NCI-H345 treated with DMSO at 0.1 percent for 48 hours (cell line): ENCODE data around the gene C17orf113.

ENCODE experiments used
- DNase-seq: peaks from one replicate; lab custom pipeline; 2025; ENCODE audit not compliant: unreplicated experiment; lab: John Stamatoyannopoulos, UW

The C17orf113 gene

DNA sequence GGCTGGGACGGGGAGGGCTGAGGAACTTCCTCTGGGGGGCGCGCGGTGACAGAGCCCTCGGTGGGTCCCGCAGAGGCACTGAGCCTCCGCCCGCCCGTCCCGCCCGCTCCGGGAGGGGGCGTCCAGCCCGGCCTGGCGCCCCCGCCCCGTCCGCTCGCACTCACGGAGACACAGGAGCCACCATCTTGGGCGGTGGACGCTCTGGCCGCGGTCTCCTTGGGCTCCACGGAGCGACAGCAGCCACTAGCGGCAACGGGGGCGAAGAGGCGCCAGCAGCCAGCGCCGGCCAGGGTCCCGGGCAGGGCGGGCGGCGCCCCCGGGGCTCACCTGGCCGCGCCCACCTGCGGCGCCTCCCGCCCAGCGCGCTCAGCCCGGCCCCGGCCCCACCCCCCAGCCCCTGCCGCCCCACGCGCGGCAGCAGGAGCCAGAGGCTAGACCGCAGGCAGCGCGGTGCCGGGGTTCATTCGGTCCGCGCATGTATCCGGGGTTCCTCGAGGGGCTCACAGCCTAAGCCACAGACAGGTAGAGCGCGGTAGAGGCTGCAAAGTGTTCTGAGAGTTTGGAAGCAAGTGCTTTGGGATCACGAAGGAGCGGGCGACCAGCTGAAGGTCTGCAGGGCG is at the start of gene C17orf113:
C17orf113 (minus strand) TSS at position 209 of the 620 bp plus-strand sequence. CDS start 7,225 bp downstream, outside the sequence.
- DNase-seq = peak; percentile 30

DNA sequence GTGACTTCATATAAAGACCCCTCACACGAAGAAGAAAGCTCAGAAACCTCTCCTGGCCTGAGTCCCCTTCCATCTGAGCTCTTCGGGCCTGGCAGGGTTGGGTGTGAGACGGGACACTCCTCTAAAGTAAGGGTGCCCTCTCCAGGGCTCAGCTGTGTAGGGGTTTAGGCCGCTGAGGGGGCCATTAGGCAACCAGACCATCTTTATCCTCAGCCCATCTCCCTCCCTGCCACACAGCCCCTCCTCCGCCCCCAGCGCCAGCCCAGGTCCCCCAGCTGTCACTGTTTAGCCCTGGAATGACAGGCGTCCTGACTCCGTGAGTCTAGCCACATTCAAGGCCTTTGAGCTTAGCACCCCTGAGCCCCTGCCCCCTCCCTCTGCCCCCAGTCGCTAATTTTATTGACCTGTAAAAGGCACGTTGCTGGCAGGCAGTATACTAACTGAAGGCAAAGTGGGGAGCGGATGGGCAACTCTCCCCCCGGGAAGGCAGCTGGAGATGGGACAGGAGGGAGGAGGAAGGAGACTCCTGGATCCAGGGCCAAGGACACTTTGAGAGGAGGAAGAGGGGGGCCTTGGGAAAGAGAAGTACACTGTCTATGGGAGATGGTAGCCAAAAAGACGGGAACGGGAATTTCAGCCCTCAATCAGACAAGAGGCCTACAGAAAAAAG is 48.5 kb upstream of the C17orf113 start:
- DNase-seq = no peak

DNA sequence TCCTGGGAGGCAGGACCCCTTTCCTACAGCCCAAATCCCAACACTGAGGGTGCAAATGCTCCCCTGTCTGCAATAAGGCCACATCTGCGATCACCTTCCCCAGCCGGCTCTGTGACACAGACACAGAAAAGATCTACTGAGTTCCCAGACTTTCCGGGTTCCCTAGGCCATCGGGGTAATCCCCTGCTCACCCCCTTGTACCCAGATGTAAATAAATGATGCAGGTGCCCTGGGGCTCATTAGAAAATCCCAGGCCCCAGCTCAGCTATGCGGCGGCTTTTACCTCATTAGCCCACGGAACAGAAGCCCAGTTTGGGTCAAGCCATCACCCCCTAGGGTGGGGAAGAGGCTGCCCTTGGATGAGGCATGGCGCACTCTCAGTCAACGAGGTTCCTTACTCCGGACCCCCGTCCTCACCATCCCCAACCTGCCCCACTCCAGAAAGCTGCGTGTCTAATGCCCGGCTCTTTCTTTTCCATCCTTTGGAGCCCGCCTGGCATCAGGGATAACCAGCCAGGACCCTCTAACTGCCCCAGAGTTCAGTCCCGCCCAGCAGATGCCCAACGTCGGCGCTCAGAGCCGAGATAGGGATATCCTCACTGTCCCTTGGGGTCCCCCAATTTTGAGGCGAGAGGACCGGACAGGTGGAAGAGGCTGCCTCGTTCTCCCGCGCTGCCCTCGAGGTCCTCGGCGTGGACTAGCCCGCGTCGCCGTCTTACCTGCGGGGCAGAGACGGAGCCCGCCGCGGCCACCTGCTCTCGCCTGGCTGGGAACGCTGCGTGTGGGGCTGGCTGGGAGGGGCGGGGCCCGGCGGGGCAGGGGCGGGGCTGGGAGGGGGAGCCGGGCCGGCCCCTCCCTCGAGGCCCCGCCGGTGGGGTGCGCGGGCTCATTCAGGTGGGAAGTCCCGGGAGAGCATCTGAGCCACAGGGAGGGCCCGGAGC is 47.6 kb upstream of the C17orf113 start, which contains the start of gene ZNF385C:
ZNF385C (minus strand) TSS at position 783 of the 941 bp plus-strand sequence. CDS start 35,417 bp downstream, outside the sequence.
- DNase-seq = no peak

DNA sequence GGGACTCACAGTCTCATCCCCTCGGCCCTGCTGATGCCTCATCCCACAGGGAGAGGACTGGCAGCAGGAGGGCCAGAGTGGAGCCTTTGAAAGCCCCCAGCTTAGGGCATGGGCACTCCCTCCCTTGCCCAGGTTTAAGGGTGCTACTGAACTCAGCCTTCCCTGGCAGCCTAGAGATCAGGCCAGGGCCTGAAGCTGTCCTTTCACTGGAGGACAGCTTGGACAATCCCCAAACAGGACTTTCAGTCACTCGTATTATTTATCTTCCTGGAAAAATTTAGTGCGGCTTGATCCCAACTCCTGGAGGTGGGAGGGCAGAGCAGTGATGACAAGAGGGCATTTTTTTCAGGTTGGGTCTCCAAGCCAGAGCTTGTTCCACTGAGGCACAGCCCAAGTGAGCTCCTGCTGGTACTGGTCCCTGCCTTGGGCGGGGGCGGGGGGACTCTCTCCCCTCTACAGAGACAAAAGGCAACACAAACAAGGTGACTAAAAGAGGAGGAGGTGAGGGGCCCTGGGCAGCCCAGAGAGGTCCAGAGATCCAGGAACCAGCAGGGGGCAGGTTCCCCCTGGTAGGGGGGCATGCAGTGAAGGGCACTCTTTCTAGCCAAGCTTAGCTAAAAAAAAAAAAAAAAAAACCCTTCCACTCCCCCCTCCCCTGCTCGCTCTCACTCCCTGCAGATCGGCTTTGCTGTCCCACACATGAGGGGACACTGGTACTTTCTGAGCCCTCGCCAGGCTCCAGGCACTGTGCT is 46.1 kb upstream of the C17orf113 start:
- no peak for DNase-seq

DNA sequence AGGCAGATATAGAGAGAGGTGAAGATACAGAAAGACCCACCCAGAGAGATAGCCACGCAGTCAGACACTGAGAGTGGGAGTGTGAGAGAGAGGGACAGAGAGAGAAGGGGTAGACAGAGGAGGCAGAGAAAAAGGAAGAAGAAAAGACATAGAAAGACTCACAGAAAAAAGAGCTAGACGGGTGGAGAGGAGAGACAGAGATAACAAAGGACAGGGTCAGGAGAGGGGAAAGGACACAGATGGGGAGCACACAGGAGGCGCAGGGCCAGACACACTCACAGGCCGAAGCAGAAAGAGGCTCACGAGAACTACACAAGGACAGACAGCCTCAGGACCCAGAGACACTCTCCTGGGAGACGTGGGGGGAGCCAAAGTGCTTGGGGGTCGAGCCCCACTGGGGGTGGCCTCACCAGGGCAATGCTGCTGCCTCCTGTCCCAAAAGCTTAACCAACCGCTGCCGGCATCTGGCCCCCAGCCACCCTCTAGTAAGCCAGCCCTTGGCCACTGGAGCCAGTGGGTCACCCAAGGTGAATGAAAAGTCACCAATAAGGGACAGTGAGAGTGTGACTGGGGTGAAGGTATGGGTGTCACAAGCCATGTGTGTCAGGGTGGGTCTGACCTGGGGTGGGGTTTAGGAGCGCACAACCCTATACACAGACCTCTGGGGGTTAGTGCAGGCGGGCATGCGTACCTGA is 44.1 kb upstream of the C17orf113 start:
- DNase-seq = no peak

DNA sequence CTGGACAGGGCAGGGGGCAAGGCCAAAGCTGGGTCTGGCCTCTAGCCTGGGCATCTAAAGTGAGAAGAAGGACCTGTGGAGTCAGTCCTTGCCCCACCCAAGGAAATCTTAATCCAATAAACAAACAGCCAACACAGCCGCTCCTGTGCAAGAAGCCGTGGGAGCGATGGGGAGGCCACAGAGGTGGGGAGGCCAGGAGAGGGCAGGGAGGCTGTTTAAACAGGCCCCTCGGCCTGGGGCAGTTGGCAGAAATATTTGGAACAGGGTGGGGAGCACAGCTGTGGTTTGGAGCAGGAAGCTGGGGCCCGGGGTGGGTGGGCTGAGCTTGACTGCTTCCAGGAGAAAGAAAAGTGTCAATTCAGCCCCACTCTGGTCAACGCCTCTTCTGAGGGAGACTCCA is 42.5 kb upstream of the C17orf113 start:
- DNase-seq = no peak

DNA sequence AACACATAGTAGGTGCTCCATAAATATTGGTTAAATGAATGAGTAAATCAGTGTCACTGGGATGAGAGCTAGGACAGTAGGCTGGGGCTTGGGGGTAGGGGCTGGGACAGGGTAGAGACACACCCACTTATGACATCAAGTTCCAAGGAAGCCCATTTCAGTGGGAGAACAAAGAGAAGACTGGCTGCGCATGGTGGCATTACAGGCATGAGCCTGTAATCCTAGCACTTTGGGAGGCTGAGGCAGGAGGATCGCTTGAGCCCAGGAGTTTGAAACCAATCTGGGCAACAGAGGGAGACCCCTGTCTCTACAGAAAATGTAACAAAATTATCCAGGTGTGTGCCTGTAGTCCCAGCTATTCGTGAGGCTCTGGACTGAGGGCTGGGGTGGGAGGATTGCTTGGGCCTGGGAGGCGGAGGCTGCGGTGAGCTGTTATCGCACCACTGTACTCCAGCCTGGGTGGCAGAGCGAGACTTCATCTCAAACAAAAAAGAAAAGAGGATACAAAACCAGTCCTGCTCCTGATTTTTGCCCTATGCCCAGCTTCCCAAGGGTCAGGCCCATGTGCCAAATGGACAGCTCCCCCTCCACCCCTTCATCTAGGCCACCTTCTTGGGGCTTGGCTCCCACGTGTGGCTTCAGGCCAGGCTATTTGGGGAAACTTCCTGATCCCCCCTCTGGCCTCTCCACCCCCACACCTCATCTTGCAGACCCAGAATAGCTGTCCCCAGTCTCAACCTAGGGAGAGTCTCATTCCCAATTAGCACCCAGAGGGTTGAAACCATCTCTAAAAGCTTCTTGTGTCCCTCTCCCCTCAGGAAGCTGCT is 40.8 kb upstream of the C17orf113 start:
- DNase-seq = no peak

DNA sequence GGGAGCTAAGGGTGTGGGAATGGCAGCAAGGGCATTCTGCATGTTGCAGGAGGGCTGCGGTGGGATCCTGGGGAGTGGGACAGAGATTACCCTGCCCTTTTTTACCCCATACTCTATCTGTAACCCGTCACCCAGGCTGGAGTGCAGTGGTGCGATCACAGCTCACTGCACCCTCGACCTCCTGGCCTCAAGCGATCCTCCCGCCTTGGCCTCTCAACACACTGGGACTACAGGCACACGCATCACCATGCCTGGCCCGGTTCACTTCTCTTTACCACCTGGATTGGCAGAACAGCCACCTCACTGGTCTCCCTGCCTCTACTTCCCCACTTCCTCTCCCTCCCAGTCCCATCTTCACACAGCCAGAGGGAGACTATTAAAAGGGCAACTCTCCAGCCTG is 38.3 kb upstream of the C17orf113 start:
- no peak for DNase-seq

DNA sequence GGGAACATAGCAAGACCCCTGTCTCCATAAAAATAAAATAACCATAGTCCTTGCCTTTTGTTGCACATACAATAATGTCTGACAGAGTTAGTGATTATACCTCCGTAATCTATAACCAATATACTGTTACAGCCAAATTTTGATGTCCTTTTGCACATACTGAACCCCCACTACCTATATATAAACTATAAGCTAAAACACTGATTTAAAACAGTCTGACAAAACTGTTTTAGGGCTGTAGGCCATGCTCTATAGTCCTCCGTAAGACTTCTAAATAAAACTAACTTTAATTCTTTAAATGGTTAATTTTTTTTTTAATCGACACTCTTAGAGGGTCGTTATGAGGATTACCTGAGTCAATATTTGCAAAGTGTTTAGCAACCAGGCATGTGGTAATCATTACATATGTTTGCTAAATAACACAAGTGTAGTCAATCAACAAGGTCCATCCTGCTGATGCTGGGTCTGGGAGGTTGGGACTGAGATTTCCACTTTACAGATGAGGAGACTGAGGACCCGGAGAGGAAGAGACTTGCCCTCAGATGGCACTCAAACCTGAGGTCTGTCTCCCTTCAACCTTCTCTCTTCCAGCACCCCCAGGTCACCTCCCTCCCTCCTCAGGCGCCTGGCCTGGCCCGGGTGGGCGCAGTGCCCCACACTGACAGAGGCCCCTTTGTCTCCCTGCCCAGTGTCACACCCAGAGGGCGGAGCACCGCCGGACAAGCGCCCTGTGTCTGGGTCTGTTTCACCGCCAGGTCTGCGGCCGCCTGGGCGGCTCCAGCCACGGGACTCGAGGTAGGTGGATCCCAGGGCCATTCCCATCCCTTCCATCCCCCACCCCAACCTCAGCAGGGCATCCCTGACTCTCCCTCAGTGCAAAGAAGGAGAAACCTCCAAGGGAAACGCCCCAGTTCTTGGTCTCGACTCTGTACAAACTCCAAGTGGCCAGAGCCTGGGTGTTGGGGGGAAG is 37.6 kb upstream of the C17orf113 start:
- DNase-seq = no peak

DNA sequence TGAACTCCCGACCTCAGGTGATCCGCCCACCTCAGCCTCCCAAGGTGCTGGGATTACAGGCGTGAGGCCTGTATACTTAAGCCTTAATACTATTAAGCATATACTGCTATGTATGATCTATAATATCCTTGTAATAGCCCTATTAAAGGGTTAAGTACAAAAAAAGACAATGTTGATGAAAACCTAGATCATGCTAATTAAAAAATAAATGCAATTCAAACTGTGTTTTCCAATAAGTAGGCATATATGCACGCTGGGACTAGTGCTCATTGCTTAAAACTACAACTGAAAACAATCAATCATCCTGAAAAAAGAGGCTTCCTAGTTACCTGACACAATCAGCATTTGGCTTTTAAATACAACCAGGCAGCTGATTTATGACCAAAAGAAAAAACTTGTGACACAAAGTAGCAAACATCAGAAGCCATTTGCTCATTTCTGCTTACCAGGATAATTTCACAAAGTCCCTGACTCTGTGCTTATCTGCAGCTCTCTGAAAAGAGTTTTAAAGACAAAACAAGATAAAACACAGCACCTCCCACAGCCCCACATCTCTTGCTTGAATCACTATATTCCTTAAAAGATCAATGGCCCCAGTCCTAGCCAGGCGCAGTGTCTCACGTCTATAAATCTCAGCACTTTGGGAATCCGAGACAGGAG is 36.8 kb upstream of the C17orf113 start:
- no peak for DNase-seq

DNA sequence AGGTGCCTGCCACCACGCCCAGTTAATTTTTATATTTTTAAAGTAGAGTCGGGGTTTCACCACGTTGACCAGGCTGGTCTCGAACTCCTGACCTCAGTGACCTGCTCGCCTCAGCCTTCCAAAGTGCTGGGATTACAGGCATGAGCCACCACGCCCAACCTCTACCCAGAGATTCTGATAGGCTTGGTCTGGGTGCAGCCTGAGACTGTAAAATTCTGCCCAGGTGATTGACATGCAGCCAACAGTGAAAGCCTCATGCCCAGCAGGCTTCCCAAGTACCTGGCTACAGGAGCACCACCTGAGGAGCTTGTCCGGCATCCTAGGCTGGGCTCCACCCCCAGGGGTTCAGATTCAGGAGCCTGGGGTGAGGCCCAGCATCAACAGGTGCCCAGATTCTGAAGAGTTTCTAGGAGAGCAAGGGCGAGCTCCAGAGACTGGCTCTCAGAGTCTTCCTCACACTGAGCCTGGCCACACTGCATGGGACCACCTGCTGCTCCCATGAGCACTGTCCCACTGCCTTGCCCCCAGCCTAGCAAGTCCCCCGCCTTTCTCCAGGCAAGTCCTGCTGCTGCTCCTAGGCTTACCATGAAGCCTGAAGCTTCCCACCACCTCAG is 31.2 kb upstream of the C17orf113 start:
- no peak for DNase-seq

DNA sequence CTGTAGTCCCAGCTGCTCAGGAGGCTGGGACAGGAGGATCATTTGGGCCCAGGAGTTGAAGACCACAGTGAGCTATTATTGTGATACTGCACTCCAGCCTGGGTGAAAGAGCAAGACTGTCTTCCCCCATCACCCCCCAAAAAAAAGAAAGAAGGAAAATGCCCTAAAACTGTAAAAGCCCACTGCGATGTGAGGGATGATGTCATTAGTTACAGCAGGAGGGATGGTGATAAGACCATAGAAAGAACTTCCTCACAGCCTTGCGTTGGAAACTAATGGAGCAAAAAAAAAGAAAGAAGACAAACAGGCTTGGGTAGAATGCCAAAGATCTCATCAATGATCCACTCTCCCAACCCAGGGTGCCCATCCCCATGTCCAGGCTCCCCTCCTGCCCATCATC is 29.1 kb upstream of the C17orf113 start:
- no peak for DNase-seq

DNA sequence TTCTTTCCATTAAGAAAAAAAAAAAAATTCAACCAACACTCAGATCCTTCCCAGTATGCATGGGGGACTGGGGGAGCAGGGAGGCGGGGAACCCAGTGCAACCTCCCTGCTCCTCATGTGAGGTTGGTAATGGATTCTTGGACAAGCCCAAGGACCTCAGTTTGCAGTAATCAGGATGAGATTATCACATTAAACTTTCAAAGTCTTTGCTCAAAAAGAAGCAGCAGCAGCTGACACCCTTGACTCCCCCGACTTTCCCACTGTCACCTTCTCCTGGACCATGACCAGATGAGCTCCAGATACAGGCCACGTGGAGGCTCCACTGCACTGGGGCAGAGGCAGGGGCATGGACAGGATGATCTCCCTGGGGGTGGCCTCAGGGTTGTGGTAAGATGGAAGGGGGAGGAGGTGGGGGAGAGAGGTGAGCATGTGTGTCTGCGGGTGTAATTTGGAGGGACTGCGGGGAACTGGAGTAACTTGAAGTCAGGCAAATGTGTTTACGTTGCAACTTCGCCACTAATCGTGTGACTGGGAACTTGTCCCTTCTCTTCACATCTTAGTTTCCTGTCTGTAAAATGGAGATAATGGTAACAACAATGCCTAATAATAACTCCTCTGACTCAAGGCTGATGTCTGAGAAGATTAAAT is 28.1 kb upstream of the C17orf113 start:
- DNase-seq = no peak

DNA sequence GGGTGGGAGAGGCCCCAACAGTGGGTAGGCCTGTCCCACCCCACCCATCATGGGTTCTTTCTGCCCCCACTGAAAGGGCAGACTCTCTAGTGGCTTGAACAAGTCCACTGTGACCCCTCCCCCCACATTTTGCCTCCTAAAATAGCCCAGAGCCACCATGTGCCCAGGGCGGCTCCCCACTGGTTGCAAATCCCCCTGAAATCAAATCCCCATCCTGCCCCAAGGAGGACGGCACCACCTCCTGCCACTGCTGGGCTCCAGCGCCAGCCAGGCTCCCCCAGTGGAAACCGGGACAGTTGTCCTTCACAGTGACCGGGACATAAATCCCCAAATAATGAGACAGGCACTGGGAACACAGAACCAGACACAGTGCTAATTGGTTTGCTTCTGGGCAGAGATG is 27.4 kb upstream of the C17orf113 start:
- no peak for DNase-seq

DNA sequence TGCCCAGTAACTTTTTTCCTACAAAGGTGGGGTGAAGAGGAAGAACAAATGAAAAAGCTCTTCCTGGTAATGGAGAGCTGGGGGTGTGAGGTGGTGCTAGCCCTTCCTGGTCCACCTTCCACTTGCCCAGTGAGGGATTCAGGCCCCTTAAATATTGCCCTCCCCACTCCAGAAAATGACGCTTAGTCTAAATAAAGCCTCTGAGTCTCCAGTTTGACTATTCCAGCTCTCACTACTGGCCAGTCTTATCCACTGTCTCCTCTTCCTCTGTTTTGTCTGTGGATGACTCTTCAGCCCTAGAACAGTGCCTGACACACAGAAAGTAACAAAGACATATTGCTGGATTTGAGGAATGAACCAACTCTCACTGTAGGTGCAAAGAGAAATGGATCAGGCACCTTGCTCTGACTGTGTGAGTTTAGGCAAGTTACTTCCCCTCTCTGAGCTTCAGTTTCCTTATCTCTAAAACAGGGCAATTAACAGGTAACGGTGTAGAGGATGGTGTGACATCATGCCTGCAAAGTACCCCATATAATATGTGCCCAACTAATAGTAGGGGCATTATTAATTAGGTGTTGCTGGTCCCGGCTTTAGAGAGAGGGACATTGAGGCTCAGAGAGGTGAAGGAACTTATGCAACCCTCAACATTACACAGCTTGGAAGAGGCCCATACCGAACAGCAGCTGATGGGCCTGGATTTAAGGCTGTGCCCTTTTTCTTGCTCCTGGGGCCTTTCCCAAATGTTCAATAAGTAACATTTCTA is 26.6 kb upstream of the C17orf113 start:
- DNase-seq = no peak

DNA sequence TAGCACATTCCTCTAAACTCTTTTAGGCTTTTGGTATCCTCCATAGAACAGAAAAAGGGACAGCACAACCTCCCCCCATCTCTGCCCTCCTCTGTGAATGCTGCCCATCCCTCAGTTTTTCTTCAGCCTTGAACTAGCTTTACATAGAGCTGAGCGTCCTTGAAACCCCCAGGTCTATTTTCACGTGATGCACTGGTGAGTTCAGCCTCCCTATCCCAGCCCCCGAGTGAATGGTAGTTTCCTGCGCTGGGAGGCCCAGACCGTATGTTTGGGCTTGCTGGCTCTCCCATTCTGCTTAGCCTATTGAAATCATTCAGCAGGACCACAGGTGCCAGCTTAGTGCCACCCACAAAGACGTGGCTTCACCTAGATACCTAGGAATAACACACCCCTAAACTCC is 25.4 kb upstream of the C17orf113 start:
- DNase-seq = no peak
